ENCODE results near the gene OMA1. TPM values are rescaled to one million over a fixed set of nuclear protein-coding genes. Genes with fewer than 3 reads are reported as not detected.
A peak's percentile ranks its signal among the peaks of the same experiment; 100 is the strongest.

OMA1 gene
- total and polyA plus RNA-seq, 10 of the 15 experiments (the other 5 are each of a cell fraction or from before 2014, with no cell fraction given), result 23.6 to 67.1 (median 47.1) TPM

DNA sequence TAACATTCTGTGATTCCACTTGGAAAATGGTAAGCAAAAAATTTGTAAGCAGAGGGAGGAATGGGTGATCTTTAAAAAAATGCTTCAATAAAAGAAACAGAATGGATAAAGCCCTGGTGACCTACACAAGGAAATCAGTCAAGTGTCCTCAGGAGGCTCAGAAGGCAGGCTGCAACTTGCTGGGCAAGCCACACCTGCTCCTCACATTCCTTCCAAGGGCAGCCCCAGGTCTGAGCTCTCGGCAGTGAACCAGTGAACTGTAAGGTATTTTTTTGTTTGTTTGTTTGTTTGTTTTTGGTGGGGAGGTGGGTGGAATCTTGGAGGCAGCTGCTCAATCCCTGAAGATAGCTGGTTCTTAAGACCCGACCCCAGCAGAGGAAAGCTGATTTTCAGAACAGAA is 26.2 kb upstream of the OMA1 start:
- Histone ChIP-seq H3K27me3 (replicated peaks in 1 of 2; ENCODE audit: control insufficient read depth in 2 of 2, insufficient read depth in 2 of 2, low read length in 1 of 2) (no peaks in the 10 kb centered on the region), H3K9ac (ENCODE audit: control insufficient read depth, insufficient read depth, low read length) (peak overlapping the region; percentile 13), H3K36me3 (ENCODE audit: control insufficient read depth in 2 of 2, insufficient read depth in 2 of 2, low read length in 1 of 2) (no peaks in the 10 kb centered on the region), H4K20me1 (ENCODE audit: control insufficient read depth, insufficient read depth) (no peaks in the 10 kb centered on the region), H3K27ac (ENCODE audit: control insufficient read depth, insufficient read depth) (peak overlapping the region; percentile 72), H3K4me2 (ENCODE audit: control insufficient read depth, insufficient read depth) (peak overlapping the region; percentile 78), H2AFZ (ENCODE audit: control insufficient read depth, low read depth, low read length) (no peak overlapping the region), H3K79me2 (ENCODE audit: control insufficient read depth, insufficient read depth, low read length) (no peaks in the 10 kb centered on the region), H3K9me3 (replicated peaks; ENCODE audit: control insufficient read depth, insufficient read depth, low read length) (peaks cover 7% of the 10 kb centered on the region; the same call in 1 of the 3 replicates), H3K4me1 (ENCODE audit: control insufficient read depth, insufficient read depth, low read length) (peaks cover 38% of the 10 kb centered on the region), H3K4me3 (peak overlapping the region; percentile 9; the same call in 1 of the 2 replicates)
- ATAC-seq (no peak), DNase-seq (ENCODE audit: low read depth, low spot score) (no peak), FAIRE-seq (no peak)
- ChIA-PET CTCF (interaction anchor here (1.0 to 3.5 kb wide), 5 partner anchors 25 to 465 kb away, joined by 3 to 21 read pairs (median 7); partner anchors contain the start of gene OMA1), POLR2A (interaction anchor here (1.2 kb wide), 1 partner anchor 11 kb away, joined by 4 read pairs; no protein-coding TSS in a partner anchor), RAD21 (ENCODE audit: unreplicated experiment) (interaction anchor here (1.6 to 2.8 kb wide), 4 partner anchors 11 to 80 kb away, joined by 3 to 12 read pairs (median 6); partner anchors contain the start of gene OMA1), SMC1A (ENCODE audit: uncharacterized antibody, unreplicated experiment) (interaction anchor here (0.8 to 3.9 kb wide), 15 partner anchors 11 to 467 kb away, joined by 3 to 17 read pairs (median 4); partner anchors contain the start of gene OMA1)
- BruUV-seq (replicated peaks), result no TSS peak
- intact Hi-C loops (cut with micrococcal nuclease; ENCODE audit: unreplicated experiment), result loop anchor here (1.0 kb wide), 3 partner anchors 12 to 80 kb away; partner anchors contain the start of gene OMA1
- TF ChIP-seq CHD2 (IDR thresholded peaks at IDR 0.05; ENCODE audit: borderline replicate concordance, low read depth, low read length) (no peak), TCF12 (IDR thresholded peaks at IDR 0.05; ENCODE audit: low read depth, low read length) (0 out of 2 replicates have a peak, but pooled peaks have one; percentile 10), RUNX3 (IDR thresholded peaks at IDR 0.05; ENCODE audit: low read length) (peak; percentile 28)
- WGBS (ENCODE audit: insufficient coverage, insufficient replicate concordance, low lambda C conversion rate, missing lambda C conversion rate), result 21% methylated on average over 2 of the region's 2 CpGs
- in situ Hi-C loops (cut with MboI), result loop anchor here (25.0 kb wide), 1 partner anchor 1735 kb away; no protein-coding TSS in a partner anchor

DNA sequence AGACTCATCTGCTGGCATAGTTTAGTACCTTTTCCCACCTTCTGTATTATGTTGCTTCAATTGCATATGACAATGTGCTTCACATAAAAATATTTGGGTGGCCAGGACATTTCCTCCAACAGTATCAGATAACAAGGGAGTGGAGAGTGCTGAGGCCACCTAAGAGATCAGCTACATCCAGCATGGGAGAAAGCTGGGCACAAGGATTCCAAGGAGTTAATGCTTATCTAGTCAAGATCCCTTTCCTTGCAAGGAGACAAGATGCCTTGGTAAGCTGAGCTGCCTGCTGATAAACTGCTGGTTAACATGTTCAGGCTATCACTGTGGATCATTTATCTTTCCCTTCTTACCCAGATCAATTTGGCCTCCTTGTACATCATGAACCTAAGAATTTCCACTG is 25.1 kb upstream of the OMA1 start:
- ChIA-PET RAD21 (ENCODE audit: unreplicated experiment) (interaction anchor here (2.3 to 2.8 kb wide), 3 partner anchors 25 to 81 kb away, joined by 5 to 12 read pairs (median 8); partner anchors contain the start of gene OMA1), SMC1A (ENCODE audit: uncharacterized antibody, unreplicated experiment) (interaction anchor here (1.0 to 3.9 kb wide), 4 partner anchors 10 to 81 kb away, joined by 4 to 17 read pairs (median 6); no protein-coding TSS in a partner anchor), CTCF (interaction anchor here (1.7 to 3.5 kb wide), 3 partner anchors 24 to 80 kb away, joined by 7 to 21 read pairs (median 7); partner anchors contain the start of gene OMA1), POLR2A (no interaction called here)
- Histone ChIP-seq H3K27me3 (replicated peaks in 1 of 2; ENCODE audit: control insufficient read depth in 2 of 2, insufficient read depth in 2 of 2, low read length in 1 of 2) (no peaks in the 10 kb centered on the region), H3K4me1 (ENCODE audit: control insufficient read depth, insufficient read depth, low read length) (peaks cover 30% of the 10 kb centered on the region), H3K4me2 (ENCODE audit: control insufficient read depth, insufficient read depth) (no peak overlapping the region), H3K4me3 (no peak overlapping the region), H3K27ac (ENCODE audit: control insufficient read depth, insufficient read depth) (no peak overlapping the region), H4K20me1 (ENCODE audit: control insufficient read depth, insufficient read depth) (no peaks in the 10 kb centered on the region), H3K36me3 (ENCODE audit: control insufficient read depth in 2 of 2, insufficient read depth in 2 of 2, low read length in 1 of 2) (no peaks in the 10 kb centered on the region), H3K9me3 (replicated peaks; ENCODE audit: control insufficient read depth, insufficient read depth, low read length) (peaks cover 5% of the 10 kb centered on the region; the same call in 1 of the 3 replicates), H2AFZ (ENCODE audit: control insufficient read depth, low read depth, low read length) (no peak overlapping the region), H3K9ac (ENCODE audit: control insufficient read depth, insufficient read depth, low read length) (no peak overlapping the region), H3K79me2 (ENCODE audit: control insufficient read depth, insufficient read depth, low read length) (no peaks in the 10 kb centered on the region)
- FAIRE-seq (no peak), ATAC-seq (no peak), DNase-seq (ENCODE audit: low read depth, low spot score) (no peak)
- intact Hi-C loops (cut with micrococcal nuclease; ENCODE audit: unreplicated experiment) (no loop called here), in situ Hi-C loops (cut with MboI) (loop anchor here (25.0 kb wide), 1 partner anchor 1734 kb away; no protein-coding TSS in a partner anchor)
- BruUV-seq (replicated peaks), result no TSS peak
- TF ChIP-seq, protein P1, sequence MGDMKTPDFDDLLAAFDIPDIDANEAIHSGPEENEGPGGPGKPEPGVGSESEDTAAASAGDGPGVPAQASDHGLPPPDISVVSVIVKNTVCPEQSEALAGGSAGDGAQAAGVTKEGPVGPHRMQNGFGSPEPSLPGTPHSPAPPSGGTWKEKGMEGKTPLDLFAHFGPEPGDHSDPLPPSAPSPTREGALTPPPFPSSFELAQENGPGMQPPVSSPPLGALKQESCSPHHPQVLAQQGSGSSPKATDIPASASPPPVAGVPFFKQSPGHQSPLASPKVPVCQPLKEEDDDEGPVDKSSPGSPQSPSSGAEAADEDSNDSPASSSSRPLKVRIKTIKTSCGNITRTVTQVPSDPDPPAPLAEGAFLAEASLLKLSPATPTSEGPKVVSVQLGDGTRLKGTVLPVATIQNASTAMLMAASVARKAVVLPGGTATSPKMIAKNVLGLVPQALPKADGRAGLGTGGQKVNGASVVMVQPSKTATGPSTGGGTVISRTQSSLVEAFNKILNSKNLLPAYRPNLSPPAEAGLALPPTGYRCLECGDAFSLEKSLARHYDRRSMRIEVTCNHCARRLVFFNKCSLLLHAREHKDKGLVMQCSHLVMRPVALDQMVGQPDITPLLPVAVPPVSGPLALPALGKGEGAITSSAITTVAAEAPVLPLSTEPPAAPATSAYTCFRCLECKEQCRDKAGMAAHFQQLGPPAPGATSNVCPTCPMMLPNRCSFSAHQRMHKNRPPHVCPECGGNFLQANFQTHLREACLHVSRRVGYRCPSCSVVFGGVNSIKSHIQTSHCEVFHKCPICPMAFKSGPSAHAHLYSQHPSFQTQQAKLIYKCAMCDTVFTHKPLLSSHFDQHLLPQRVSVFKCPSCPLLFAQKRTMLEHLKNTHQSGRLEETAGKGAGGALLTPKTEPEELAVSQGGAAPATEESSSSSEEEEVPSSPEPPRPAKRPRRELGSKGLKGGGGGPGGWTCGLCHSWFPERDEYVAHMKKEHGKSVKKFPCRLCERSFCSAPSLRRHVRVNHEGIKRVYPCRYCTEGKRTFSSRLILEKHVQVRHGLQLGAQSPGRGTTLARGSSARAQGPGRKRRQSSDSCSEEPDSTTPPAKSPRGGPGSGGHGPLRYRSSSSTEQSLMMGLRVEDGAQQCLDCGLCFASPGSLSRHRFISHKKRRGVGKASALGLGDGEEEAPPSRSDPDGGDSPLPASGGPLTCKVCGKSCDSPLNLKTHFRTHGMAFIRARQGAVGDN (IDR thresholded peaks at IDR 0.05), result no peak
- TF ChIP-seq BHLHE40 (IDR thresholded peaks at IDR 0.05; ENCODE audit: borderline replicate concordance in 1 of 2, low read depth in 2 of 2, low read length in 1 of 2) (no peak), MTA2 (IDR thresholded peaks at IDR 0.05; ENCODE audit: low read depth) (no peak), STAT3 (IDR thresholded peaks at IDR 0.05; ENCODE audit: low read depth, low read length) (no peak), JUNB (IDR thresholded peaks at IDR 0.05) (no peak), NFIC (IDR thresholded peaks at IDR 0.05; ENCODE audit: low read depth, low read length) (no peak)
- TF ChIP-seq, protein P2, sequence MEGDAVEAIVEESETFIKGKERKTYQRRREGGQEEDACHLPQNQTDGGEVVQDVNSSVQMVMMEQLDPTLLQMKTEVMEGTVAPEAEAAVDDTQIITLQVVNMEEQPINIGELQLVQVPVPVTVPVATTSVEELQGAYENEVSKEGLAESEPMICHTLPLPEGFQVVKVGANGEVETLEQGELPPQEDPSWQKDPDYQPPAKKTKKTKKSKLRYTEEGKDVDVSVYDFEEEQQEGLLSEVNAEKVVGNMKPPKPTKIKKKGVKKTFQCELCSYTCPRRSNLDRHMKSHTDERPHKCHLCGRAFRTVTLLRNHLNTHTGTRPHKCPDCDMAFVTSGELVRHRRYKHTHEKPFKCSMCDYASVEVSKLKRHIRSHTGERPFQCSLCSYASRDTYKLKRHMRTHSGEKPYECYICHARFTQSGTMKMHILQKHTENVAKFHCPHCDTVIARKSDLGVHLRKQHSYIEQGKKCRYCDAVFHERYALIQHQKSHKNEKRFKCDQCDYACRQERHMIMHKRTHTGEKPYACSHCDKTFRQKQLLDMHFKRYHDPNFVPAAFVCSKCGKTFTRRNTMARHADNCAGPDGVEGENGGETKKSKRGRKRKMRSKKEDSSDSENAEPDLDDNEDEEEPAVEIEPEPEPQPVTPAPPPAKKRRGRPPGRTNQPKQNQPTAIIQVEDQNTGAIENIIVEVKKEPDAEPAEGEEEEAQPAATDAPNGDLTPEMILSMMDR (IDR thresholded peaks at IDR 0.05 in 2 of 3, conservative IDR thresholded peaks at IDR 0.05 in 1 of 3; ENCODE audit: control insufficient read depth in 2 of 3, extremely low read depth in 1 of 3, insufficient read depth in 1 of 3, low read depth in 3 of 3, low read length in 3 of 3), result no peak

All from GM12878 (cell line).